Measurements from ENCODE around the gene CYB5RL.

Gene CYB5RL

DNA sequence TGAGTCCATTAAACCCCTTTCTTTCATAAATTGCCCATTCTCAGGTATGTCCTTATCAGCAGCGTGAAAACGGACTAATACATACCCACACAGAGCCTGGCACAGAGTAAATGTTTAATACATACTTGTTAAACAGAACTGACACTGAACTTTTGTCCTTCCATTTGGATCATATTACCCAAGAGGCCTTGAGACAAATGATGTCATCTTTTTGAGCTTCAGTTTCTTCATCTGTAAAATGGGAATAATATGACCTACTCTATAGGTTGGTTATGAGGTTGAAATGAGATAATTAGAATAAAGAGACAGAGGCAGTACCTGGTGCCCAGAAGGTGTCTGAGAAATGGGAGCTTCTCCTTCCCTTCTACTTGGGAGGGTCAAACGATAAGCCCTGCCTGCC lies 13.8 kb downstream of the CYB5RL start:
- no peak for DNase-seq (ENCODE audit: low read depth, low spot score)
- H3K4me3 ChIP-seq (ENCODE audit: low read depth, low read length): no peak overlapping the region
- ChIA-PET POLR2A (no interaction called here), CTCF (interaction anchor here (0.9 to 1.7 kb wide), 2 partner anchors 13 kb away, joined by 3 to 5 read pairs; no protein-coding TSS in a partner anchor)
- TF ChIP-seq, protein P1, sequence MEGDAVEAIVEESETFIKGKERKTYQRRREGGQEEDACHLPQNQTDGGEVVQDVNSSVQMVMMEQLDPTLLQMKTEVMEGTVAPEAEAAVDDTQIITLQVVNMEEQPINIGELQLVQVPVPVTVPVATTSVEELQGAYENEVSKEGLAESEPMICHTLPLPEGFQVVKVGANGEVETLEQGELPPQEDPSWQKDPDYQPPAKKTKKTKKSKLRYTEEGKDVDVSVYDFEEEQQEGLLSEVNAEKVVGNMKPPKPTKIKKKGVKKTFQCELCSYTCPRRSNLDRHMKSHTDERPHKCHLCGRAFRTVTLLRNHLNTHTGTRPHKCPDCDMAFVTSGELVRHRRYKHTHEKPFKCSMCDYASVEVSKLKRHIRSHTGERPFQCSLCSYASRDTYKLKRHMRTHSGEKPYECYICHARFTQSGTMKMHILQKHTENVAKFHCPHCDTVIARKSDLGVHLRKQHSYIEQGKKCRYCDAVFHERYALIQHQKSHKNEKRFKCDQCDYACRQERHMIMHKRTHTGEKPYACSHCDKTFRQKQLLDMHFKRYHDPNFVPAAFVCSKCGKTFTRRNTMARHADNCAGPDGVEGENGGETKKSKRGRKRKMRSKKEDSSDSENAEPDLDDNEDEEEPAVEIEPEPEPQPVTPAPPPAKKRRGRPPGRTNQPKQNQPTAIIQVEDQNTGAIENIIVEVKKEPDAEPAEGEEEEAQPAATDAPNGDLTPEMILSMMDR (IDR thresholded peaks at IDR 0.05; ENCODE audit: insufficient read depth, low read length, missing control alignments): no peak

DNA sequence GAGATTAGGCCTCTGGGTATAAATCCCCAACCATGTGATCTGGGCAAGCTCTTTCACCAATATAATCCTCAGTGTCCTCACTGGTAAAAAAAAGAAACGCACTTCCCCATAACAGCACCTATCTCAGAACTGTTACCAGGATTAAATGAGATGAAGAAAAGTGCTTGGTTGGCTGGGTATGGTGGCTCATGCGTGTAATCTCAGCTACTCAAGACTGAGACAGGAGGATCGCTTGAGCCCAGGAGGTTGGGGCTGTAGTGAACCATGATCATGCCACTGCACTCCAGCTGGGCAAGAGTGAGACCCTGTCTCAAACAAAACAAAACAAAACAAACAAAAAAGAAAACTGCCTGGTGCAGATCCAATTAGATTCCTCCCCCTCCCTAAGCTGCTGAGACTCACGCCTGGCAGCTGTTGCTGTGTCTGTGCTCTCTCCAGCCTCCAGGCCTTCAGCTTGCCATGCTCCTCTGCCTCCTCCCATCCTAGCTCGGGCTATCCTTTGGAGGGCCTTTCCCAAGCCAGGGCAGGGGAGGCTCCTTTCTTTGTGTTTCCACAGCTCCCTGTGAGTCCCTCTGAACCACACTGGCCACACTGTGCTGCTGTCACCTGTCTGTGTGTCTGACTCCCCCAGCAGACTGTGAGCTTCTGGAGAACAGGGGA lies 19.0 kb downstream of the CYB5RL start:
- H3K4me3 ChIP-seq (ENCODE audit: low read depth, low read length): no peak overlapping the region
- DNase-seq (ENCODE audit: low read depth, low spot score): no peak
- TF ChIP-seq, protein P1 (IDR thresholded peaks at IDR 0.05; ENCODE audit: insufficient read depth, low read length, missing control alignments): no peak
- CTCF ChIA-PET: interaction anchor here (1.2 to 2.5 kb wide), 7 partner anchors 8 to 309 kb away, joined by 5 to 12 read pairs (median 6); partner anchors contain the start of genes CYB5RL and MRPL37
- POLR2A ChIA-PET: no interaction called here

DNA sequence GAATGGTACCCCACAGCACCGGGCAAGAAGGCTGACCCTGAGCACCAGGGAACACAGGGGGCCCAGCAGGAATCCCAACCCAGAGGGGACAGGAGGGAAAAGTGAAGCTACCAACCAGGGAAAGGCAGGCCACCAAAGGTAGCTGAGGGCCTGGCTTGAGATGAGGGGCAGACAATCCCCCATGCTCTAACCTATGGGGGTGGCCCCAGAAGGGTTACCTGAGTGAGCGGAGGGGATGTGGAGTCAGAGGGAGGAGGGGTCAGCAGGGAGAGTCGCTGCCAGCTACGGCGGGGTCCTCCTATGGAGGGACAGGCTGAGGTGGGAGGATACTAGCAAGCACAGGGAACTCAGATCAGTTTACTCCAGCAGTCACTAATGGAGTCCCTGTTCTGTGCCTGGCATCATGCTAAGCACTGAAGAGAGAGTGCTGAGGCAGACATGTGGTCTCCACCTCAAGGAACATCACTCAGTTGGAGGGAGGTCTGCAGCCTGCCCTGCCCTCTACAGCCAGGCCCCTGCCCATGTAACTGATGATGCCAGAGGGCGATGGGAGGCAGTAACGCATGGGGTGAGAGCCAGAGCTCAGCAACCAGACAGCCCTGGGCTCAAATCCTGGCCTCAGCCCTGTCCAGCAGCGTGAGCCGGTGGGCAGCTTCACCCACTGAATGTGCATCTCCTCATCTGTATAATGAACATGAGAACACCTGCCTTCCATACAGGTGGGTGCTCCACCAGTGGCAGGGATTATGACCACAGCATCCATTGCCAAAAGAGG lies 21.3 kb downstream of the CYB5RL start:
- CTCF ChIA-PET: interaction anchor here (0.6 to 1.0 kb wide), 2 partner anchors 8 to 71 kb away, joined by 3 read pairs; no protein-coding TSS in a partner anchor
- no peak for DNase-seq (ENCODE audit: low read depth, low spot score)
- TF ChIP-seq, protein P1 (IDR thresholded peaks at IDR 0.05; ENCODE audit: insufficient read depth, low read length, missing control alignments): no peak
- no peak overlapping the region for H3K4me3 ChIP-seq (ENCODE audit: low read depth, low read length)
- POLR2A ChIA-PET: no interaction called here

DNA sequence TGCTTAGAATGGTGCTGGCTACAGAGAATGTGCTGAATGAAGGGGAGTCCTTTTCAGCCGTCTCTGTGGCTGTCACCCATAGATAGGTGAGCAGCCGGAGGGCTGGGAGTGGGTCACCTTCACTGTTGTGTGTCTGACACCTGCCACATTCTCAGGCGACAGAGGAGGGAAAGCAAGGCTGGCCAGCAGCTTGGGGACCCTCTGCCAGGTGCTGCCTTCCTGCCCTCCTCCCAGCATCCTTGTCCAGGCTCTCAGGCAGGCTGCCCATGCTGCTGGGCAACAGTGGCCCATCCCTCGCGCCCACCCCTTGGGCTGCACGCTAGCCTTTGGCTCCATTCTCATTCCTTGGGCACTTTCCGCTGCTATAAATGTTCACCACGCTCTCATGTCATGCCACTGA lies 22.1 kb downstream of the CYB5RL start:
- ChIA-PET POLR2A (no interaction called here), CTCF (interaction anchor here (1.0 kb wide), 1 partner anchor 9 kb away, joined by 3 read pairs; no protein-coding TSS in a partner anchor)
- H3K4me3 ChIP-seq (ENCODE audit: low read depth, low read length): no peak overlapping the region
- TF ChIP-seq, protein P1 (IDR thresholded peaks at IDR 0.05; ENCODE audit: insufficient read depth, low read length, missing control alignments): no peak
- DNase-seq (ENCODE audit: low read depth, low spot score): no peak

DNA sequence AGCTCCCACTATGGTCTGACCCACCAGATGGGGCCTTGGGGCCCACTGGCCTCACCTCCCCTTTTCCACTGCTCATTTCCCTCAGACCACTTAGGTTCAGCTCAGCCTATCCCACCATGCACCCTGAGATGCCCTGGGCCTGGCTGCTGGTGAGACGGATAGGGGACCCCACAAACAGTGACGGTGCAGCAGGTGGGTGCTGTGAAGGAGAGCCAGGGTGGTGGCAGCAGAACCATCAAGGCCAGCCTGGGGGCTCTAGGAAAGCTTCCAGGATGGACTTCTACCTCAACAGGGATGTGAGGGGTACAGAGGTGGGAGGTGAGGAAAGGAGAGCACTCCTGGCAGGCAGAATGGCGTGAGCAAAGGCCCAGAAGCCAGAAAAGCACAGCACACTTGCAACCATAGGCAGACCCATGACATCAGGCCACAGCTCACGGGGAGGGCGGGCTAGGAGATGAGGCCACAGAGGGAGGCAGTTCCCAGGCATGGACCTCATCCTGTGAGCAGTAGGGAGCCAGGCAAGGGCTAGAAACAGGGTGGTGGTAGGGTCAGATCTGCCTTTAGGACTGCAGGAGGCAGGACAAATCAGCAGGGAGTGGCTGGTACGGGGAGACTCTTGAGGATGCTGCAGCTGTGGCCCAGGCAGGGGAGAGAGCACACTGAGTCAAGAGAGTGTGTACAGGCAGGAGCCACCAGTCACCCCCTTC lies 23.1 kb downstream of the CYB5RL start:
- POLR2A ChIA-PET: no interaction called here
- CTCF ChIA-PET: no interaction called here
- TF ChIP-seq, protein P1 (IDR thresholded peaks at IDR 0.05; ENCODE audit: insufficient read depth, low read length, missing control alignments): no peak

DNA sequence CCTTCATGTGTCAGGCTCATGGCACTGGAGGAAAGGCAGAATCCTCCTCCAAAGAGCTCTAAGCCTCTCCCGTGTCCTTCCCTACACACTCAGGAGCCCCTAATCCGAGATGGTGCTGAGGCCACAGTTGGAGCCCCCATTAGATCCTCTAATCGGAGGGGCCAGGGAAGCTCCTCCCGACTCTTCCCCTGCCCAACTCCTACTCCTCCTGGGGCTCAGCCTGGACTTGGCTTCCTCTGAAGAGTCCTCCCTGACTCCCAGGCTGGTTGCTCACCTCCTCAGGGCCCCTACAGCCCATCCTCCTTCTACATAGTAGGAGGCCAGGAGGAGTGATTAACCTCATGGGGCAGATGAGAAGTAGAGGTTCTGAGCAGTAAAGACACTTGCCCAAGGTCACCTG lies 25.7 kb downstream of the CYB5RL start:
- H3K4me3 ChIP-seq (ENCODE audit: low read depth, low read length): no peak overlapping the region
- TF ChIP-seq, protein P1 (IDR thresholded peaks at IDR 0.05; ENCODE audit: insufficient read depth, low read length, missing control alignments): no peak
- POLR2A ChIA-PET: no interaction called here
- no peak for DNase-seq (ENCODE audit: low read depth, low spot score)
- CTCF ChIA-PET: interaction anchor here (0.7 kb wide), 1 partner anchor 316 kb away, joined by 3 read pairs; no protein-coding TSS in a partner anchor

More for the DNA sequence above, 23.1 kb downstream of the CYB5RL start:
- DNase-seq (ENCODE audit: low read depth, low spot score): no peak
- no peak overlapping the region for H3K4me3 ChIP-seq (ENCODE audit: low read depth, low read length)
